Brain microvascular endothelial cell (primary cell): ENCODE results near the gene COL26A1.

ENCODE experiments used
- DNase-seq: peaks from one replicate; pipeline ENCODE4 v3.0.0-alpha.2; 2020
- H3K27ac ChIP-seq: fragments of 250-450 bp; sonication (Bioruptor Pico); 2 replicates; pipeline ENCODE4 v1.5.1; 2020; ENCODE audit warnings: mild to moderate bottlenecking, moderate library complexity
- H3K27me3 ChIP-seq: fragments of 250-450 bp; sonication (Bioruptor Pico); replicated peaks from 2 replicates; pipeline ENCODE4 v1.5.1; 2020; ENCODE audit warnings: mild to moderate bottlenecking
- H3K36me3 ChIP-seq: fragments of 250-450 bp; sonication (Bioruptor Pico); replicated peaks from 2 replicates; pipeline ENCODE4 v1.5.1; 2020; ENCODE audit warnings: mild to moderate bottlenecking
- H3K4me3 ChIP-seq: 2 replicates; pipeline ENCODE4 v1.5.1; 2011; ENCODE audit warnings: low read depth, mild to moderate bottlenecking, control low read depth, low read length, moderate library complexity
- in situ Hi-C: cut with HindIII; loops from 2 replicates; pipeline ENCODE4 v1.10.0; 2017; ENCODE audit warnings: low sequenced_read_pairs, low pct_ligation_motif_present
- TF ChIP-seq, protein P1 (sequence below): IDR thresholded peaks from 2 replicates; pipeline ENCODE4 v1.5.1; 2011; ENCODE audit warnings: low read depth, mild to moderate bottlenecking, moderate library complexity, low read length, control low read depth, inconsistent platforms; ENCODE audit errors: missing control alignments

The COL26A1 gene

DNA sequence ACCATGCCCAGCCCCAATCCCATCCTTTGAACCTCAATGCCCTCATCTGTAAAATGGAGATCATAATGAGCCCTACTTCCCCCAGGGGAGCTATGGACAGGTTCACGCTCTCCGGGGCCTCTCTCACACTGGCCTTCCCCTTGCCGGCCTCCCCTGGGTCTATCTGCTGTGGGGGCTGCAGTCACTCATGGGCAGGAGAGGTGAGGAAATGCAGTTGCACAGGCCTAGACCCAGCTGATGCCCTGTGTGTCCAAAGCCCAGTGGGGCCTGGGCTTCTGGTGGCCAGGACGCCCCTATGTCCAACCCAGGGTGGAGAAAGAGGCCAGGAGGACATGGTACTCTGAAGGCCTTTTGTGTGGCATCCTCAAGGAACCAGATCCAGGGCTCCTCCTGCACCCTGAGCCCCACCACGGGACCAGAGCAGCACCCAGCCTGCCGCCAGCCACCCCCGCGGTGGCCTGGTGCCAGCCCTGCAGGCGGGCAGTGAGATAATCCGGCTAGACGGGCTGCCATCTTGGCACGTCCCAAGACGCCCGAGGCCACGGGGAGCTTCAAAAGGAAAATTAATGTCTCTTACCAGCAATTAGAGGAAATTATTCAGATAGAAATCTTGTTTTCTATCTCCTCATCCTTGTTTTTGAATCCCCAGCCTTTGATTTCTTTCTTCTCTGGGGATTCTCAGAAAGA, 227.4 kb downstream of the COL26A1 start:
- DNase-seq, result no peak
- Histone ChIP-seq H3K4me3 (no peak overlapping the region), H3K27ac (no peak overlapping the region), H3K27me3 (no peaks in the 10 kb centered on the region), H3K36me3 (no peaks in the 10 kb centered on the region)
- in situ Hi-C loops, result no loop called here
- TF ChIP-seq, protein P1, sequence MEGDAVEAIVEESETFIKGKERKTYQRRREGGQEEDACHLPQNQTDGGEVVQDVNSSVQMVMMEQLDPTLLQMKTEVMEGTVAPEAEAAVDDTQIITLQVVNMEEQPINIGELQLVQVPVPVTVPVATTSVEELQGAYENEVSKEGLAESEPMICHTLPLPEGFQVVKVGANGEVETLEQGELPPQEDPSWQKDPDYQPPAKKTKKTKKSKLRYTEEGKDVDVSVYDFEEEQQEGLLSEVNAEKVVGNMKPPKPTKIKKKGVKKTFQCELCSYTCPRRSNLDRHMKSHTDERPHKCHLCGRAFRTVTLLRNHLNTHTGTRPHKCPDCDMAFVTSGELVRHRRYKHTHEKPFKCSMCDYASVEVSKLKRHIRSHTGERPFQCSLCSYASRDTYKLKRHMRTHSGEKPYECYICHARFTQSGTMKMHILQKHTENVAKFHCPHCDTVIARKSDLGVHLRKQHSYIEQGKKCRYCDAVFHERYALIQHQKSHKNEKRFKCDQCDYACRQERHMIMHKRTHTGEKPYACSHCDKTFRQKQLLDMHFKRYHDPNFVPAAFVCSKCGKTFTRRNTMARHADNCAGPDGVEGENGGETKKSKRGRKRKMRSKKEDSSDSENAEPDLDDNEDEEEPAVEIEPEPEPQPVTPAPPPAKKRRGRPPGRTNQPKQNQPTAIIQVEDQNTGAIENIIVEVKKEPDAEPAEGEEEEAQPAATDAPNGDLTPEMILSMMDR, result no peak

DNA sequence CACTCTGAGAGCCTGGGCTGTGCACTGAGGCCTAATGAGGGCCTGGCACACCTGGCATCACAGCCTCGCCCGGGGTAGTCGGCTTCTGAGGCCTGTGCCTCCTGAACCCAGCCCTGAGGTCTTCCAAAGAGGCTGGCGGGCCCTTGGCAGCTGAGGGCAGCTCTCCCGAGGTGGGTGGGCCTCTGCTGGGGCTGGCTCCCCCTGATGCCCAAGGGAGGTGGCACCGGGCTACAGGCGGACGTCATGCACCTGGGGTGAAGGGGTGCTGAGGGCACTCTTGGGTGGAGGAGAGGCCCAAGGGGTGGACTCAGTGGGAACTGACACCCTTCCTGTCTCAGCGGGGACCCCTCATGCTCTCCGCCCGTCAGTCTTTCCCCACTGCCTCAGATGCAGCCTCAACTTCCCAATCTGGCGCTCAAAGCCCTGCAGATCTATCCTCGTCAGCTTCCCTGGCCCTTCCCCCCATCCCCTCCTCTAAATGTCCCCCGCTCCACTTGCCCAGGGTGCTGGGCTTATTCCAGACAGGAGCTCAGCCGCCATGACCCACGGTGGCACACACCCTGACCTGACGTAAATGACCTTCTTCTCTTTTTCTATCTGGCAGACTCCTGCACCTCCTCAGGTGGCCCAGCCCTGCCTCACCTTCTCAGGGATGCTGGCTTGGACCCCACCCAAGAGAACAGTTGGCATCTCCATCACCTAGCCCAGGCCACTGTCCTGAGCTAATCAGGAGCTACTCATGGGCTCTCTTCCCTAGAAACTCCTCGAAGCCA, 228.2 kb downstream of the COL26A1 start:
- H3K27me3 ChIP-seq, result no peaks in the 10 kb centered on the region
- no peak for DNase-seq
- TF ChIP-seq, protein P1, result no peak
- no peak overlapping the region for H3K27ac ChIP-seq
- H3K36me3 ChIP-seq, result no peaks in the 10 kb centered on the region
- H3K4me3 ChIP-seq, result no peak overlapping the region
- in situ Hi-C loops, result no loop called here

DNA sequence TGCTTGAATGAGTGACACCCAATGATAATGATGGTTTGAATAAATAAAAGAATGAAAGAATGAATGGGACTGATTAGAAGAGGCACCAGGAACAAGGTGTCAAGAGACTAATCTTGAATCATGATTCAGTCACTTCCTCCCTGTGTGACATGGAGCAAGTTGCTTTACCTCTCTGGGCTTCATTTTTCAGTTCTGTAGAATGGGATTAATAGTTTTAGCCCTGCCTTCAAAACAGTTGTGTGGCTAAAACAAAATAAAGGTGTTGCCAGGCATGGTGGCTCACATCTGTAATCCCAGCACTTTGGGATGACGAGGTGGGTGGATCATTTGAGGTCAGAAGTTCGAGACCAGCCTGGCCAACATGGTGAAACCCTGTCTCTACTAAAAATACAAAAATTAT, 228.8 kb downstream of the COL26A1 start:
- no peaks in the 10 kb centered on the region for H3K27me3 ChIP-seq
- H3K36me3 ChIP-seq, result no peaks in the 10 kb centered on the region
- no peak for DNase-seq
- no peak overlapping the region for H3K4me3 ChIP-seq
- TF ChIP-seq, protein P1, result no peak
- H3K27ac ChIP-seq, result no peak overlapping the region
- in situ Hi-C loops, result no loop called here

DNA sequence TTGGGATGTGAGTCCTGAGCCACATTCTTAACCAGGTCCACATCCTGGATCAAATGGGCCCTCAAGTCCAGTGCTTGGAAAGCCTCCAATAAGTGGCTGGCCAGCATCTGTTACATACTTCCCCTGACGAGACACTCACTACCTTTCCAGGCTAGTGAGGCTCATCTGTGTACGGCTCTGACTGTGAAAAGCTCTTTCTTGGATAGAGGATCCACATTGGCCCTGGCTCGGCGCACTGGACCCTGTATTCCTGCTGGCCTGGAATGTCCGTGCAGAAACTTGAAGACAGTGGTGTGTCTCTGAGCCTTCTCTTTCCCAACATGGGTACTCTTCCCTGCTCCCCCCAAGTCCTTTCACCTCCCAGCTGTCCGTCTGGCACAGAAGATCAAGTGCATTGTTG, 230.9 kb downstream of the COL26A1 start:
- Histone ChIP-seq H3K36me3 (no peaks in the 10 kb centered on the region), H3K27ac (no peak overlapping the region), H3K4me3 (no peak overlapping the region), H3K27me3 (no peaks in the 10 kb centered on the region)
- in situ Hi-C loops, result no loop called here
- DNase-seq, result no peak
- TF ChIP-seq, protein P1, result no peak

DNA sequence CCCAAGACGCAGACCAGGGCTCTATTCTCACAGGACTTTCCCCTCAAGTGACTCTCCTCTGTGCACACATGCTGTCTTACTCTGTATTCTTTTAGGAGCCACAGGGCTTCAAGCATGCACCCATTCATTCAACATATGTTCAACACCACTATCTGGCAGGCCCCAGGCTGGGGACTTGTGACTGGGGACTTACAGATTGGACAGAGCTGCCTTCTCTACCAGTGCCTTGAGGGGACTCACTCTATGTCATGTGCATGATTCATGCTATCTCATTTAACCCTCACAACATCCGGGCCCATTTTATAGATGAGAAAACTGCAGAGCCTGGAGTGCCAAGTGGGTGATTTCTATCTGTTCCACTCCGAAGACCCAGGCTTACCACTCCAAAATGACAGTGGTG, 232.1 kb downstream of the COL26A1 start:
- H3K27ac ChIP-seq, result no peak overlapping the region
- H3K27me3 ChIP-seq, result no peaks in the 10 kb centered on the region
- H3K4me3 ChIP-seq, result no peak overlapping the region
- no peaks in the 10 kb centered on the region for H3K36me3 ChIP-seq
- DNase-seq, result no peak
- TF ChIP-seq, protein P1, result no peak
- in situ Hi-C loops, result no loop called here
